Measurements from ENCODE around the gene FBXO9.

Gene FBXO9

DNA sequence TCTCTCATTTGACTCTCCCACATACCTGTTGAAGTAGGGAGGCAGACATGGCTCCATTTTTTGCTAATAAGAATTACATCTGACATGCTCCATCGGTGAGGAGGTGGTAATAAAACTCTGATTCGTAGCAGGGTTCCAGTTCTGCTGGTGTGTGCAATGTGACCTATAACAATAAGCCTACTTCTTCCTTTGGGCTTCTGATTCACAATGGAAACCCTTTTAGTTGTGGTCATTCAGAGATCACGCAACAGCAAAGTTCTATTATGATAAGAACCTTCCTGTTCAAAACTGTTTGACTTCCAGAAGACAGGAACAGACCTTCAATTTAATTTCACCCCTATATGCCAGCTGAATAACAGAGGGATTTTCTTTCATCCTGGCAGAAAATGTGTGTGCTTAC is 38.7 kb upstream of the FBXO9 start:
- DNase-seq = no peak
- TF ChIP-seq, protein P1, sequence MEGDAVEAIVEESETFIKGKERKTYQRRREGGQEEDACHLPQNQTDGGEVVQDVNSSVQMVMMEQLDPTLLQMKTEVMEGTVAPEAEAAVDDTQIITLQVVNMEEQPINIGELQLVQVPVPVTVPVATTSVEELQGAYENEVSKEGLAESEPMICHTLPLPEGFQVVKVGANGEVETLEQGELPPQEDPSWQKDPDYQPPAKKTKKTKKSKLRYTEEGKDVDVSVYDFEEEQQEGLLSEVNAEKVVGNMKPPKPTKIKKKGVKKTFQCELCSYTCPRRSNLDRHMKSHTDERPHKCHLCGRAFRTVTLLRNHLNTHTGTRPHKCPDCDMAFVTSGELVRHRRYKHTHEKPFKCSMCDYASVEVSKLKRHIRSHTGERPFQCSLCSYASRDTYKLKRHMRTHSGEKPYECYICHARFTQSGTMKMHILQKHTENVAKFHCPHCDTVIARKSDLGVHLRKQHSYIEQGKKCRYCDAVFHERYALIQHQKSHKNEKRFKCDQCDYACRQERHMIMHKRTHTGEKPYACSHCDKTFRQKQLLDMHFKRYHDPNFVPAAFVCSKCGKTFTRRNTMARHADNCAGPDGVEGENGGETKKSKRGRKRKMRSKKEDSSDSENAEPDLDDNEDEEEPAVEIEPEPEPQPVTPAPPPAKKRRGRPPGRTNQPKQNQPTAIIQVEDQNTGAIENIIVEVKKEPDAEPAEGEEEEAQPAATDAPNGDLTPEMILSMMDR (IDR thresholded peaks at IDR 0.05) = no peak
- Mint-ChIP-seq H3K9me3 (no peaks in the 10 kb centered on the region), H3K27me3 (ENCODE audit: low read depth, poor library complexity) (no peaks in the 10 kb centered on the region), H3K27ac (no peak overlapping the region), H3K4me1 (no peaks in the 10 kb centered on the region), H3K4me3 (no peak overlapping the region), H3K36me3 (ENCODE audit: low read depth) (peaks cover 50% of the 10 kb centered on the region)

DNA sequence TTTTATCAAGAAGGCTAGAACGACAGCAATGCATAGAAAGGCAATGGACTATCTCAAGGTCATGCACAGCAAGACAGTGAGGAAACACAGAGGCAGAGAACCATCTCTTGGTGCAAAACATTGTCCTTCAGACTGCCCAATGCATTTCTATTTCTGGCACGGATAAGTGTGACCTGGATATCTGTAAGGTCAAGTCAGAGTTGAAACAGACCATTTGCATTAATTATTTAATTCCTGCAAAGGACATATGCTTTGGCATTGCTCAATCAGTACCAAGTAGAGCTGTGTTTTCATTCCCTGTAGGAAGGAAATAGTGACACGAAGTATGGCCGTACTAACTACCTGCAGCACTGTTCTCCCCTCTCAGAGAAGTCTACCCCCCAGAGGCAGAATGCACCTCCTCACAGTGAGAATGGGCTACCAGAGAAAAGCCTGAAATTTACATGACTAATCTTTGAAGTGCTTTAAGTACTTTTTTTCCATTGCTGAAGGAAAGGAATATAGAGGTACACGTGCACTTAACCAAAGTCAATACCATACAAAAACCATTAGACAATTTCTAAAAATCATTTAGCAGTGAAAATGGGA is 38.0 kb upstream of the FBXO9 start:
- H3K4me1 Mint-ChIP-seq = no peaks in the 10 kb centered on the region
- TF ChIP-seq, protein P1 (IDR thresholded peaks at IDR 0.05) = no peak
- DNase-seq = no peak
- peaks cover 50% of the 10 kb centered on the region for H3K36me3 Mint-ChIP-seq (ENCODE audit: low read depth)
- H3K4me3 Mint-ChIP-seq = no peak overlapping the region
- no peaks in the 10 kb centered on the region for H3K27me3 Mint-ChIP-seq (ENCODE audit: low read depth, poor library complexity)
- no peaks in the 10 kb centered on the region for H3K9me3 Mint-ChIP-seq
- no peak overlapping the region for H3K27ac Mint-ChIP-seq

DNA sequence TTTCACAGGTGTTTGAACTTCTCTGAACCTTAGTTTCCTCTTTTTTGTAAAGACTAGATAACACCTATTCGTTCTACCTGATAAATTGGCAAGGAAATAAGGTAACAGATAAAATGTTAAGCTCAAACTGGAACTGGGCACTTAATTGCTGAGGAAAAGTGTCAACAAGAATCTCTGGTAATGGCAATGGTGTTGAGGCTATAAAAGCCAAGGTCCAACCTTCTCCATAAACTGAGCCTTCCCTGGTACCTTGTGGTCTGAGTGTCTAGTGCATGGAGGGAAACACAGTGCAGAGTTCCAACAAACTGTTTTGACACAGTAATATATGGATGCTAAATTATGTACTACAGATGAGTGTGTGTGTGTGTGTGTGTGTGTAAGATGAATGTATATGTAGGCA is 36.7 kb upstream of the FBXO9 start:
- TF ChIP-seq, protein P1 (IDR thresholded peaks at IDR 0.05) = no peak
- H3K9me3 Mint-ChIP-seq = no peaks in the 10 kb centered on the region
- no peaks in the 10 kb centered on the region for H3K4me1 Mint-ChIP-seq
- peaks cover 63% of the 10 kb centered on the region for H3K36me3 Mint-ChIP-seq (ENCODE audit: low read depth)
- no peak overlapping the region for H3K27ac Mint-ChIP-seq
- no peak for DNase-seq
- no peak overlapping the region for H3K4me3 Mint-ChIP-seq
- H3K27me3 Mint-ChIP-seq (ENCODE audit: low read depth, poor library complexity) = no peaks in the 10 kb centered on the region

DNA sequence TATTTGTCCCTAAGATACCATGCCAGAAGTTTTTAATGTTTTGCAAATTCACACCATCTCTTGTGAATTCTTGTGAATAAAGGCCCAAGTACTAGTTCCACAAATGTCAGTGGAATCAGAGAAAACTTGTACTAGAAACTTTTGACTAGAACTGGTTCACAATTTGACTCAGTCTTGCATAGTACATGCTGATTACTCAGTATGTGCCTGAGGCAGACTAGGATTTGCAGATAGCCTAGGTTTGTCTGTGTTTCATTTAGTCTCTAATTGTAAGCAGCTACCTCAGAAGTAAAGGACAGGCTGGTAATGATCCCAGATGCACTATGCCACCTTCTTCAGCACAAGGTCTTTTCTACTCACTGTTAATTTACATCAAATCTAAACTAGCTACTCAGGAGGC is 35.9 kb upstream of the FBXO9 start:
- Mint-ChIP-seq H3K4me1 (peaks cover 4% of the 10 kb centered on the region), H3K9me3 (no peaks in the 10 kb centered on the region), H3K27me3 (ENCODE audit: low read depth, poor library complexity) (no peaks in the 10 kb centered on the region), H3K27ac (no peak overlapping the region), H3K36me3 (ENCODE audit: low read depth) (peaks cover 66% of the 10 kb centered on the region), H3K4me3 (no peak overlapping the region)
- TF ChIP-seq, protein P1 (IDR thresholded peaks at IDR 0.05) = no peak
- DNase-seq = no peak

DNA sequence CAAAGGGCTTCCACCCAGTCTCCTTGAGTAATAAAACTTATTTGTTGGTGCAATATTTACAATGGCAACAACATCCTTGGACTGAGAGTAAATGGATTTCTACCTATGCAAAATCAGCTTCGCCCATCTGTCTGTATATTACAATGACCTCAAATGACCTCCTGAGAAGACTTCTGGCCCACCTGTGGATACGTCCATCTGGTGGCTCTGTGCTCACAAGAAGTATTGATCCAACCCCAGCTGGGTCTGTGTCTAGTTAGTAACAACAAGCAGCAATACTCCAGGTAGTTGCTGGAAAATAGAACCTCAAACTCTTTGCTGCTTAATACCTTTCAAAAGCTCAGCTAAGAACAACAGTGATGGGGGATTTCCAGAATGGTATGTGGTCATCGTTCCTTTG is 35.4 kb upstream of the FBXO9 start:
- no peak for DNase-seq

DNA sequence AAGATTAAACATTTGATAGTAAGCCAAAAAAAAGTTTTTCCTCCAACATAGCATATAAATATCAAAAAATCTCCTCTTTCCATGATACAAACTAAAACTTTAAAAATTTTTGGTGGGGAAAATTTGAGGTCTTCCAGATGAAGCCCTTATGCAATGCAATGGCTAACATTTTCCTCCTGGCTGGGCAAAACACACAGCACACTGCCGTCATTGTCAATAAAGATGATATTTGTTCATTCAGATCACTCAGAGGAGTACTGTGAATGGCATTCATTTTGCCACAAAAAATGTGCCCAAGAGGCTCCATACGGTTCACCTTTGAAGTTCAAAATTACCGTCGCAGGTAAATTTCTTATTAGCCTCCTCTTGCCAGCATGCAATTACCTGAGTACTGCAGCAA is 33.9 kb upstream of the FBXO9 start:
- TF ChIP-seq, protein P1 (IDR thresholded peaks at IDR 0.05) = no peak
- no peak overlapping the region for H3K27ac Mint-ChIP-seq
- DNase-seq = no peak
- H3K4me1 Mint-ChIP-seq = peaks cover 4% of the 10 kb centered on the region
- H3K9me3 Mint-ChIP-seq = no peaks in the 10 kb centered on the region
- H3K36me3 Mint-ChIP-seq (ENCODE audit: low read depth) = peaks cover 80% of the 10 kb centered on the region
- H3K4me3 Mint-ChIP-seq = no peak overlapping the region
- H3K27me3 Mint-ChIP-seq (ENCODE audit: low read depth, poor library complexity) = no peaks in the 10 kb centered on the region

More for the DNA sequence above, 35.4 kb upstream of the FBXO9 start:
- Mint-ChIP-seq H3K4me3 (no peak overlapping the region), H3K36me3 (ENCODE audit: low read depth) (peaks cover 71% of the 10 kb centered on the region), H3K27me3 (ENCODE audit: low read depth, poor library complexity) (no peaks in the 10 kb centered on the region), H3K9me3 (no peaks in the 10 kb centered on the region), H3K27ac (no peak overlapping the region), H3K4me1 (peaks cover 4% of the 10 kb centered on the region)
- TF ChIP-seq, protein P1 (IDR thresholded peaks at IDR 0.05) = no peak
